ENCODE data around the gene CALM3. TPM values are rescaled to one million over a fixed set of nuclear protein-coding genes. Genes with fewer than 3 reads are reported as not detected.

Gene CALM3
- total RNA-seq, 2 experiments from 2014 or later: 493 to 631 TPM

- ATAC-seq: no peak
- CTCF ChIA-PET: interaction anchor here (0.9 to 2.0 kb wide), 4 partner anchors 20 to 36 kb away, joined by 3 to 6 read pairs (median 5); partner anchors contain the start of gene CALM3
- POLR2A ChIA-PET: interaction anchor here (0.6 to 1.7 kb wide), 3 partner anchors 18 to 37 kb away, joined by 3 to 14 read pairs (median 4); no protein-coding TSS in a partner anchor
- Mint-ChIP-seq H3K4me1 (peaks cover 25% of the 10 kb centered on the region), H3K9me3 (ENCODE audit: low read depth) (no peaks in the 10 kb centered on the region), H3K27me3 (peaks cover 3% of the 10 kb centered on the region), H3K27ac (no peak overlapping the region), H3K4me3 (no peak overlapping the region), H3K36me3 (ENCODE audit: low read depth) (no peaks in the 10 kb centered on the region)
- intact Hi-C loops (cut with DNase I, micrococcal nuclease): no loop called here
- DNase-seq: peak; percentile 61
Measured at GRCh38 chr19:46637224-46637623, 36.1 kb downstream of the CALM3 start.

GRCh38 chr19:46639358-46640182 is 38.4 kb downstream of the CALM3 start:
- H3K27me3 Mint-ChIP-seq: peaks cover 3% of the 10 kb centered on the region

GRCh38 chr19:46640656-46641055 is 39.5 kb downstream of the CALM3 start:
- H3K36me3 Mint-ChIP-seq (ENCODE audit: low read depth): no peaks in the 10 kb centered on the region
- POLR2A ChIA-PET: no interaction called here
- peaks cover 7% of the 10 kb centered on the region for H3K4me1 Mint-ChIP-seq
- ATAC-seq (no peak), DNase-seq (no peak)
- H3K27ac Mint-ChIP-seq: no peak overlapping the region
- peaks cover 3% of the 10 kb centered on the region for H3K27me3 Mint-ChIP-seq
- no peaks in the 10 kb centered on the region for H3K9me3 Mint-ChIP-seq (ENCODE audit: low read depth)
- intact Hi-C loops (cut with DNase I, micrococcal nuclease): no loop called here
- CTCF ChIA-PET: interaction anchor here (1.0 kb wide), 1 partner anchor 70 kb away, joined by 3 read pairs; no protein-coding TSS in a partner anchor
- no peak overlapping the region for H3K4me3 Mint-ChIP-seq

More at GRCh38 chr19:46639358-46640182, 38.4 kb downstream of the CALM3 start:
- intact Hi-C loops (cut with DNase I, micrococcal nuclease): no loop called here
- ATAC-seq: no peak
- peak; percentile 71 for DNase-seq
- CTCF ChIA-PET: interaction anchor here (0.6 to 1.1 kb wide), 7 partner anchors 9 to 273 kb away, joined by 3 to 8 read pairs (median 3); partner anchors contain the start of gene CALM3
- POLR2A ChIA-PET: no interaction called here
- H3K4me1 Mint-ChIP-seq: peaks cover 13% of the 10 kb centered on the region
- H3K27ac Mint-ChIP-seq: no peak overlapping the region
- H3K36me3 Mint-ChIP-seq (ENCODE audit: low read depth): no peaks in the 10 kb centered on the region
- no peaks in the 10 kb centered on the region for H3K9me3 Mint-ChIP-seq (ENCODE audit: low read depth)
- H3K4me3 Mint-ChIP-seq: no peak overlapping the region

- no peak for DNase-seq
- peaks cover 15% of the 10 kb centered on the region for H3K27me3 Mint-ChIP-seq
- no peaks in the 10 kb centered on the region for H3K36me3 Mint-ChIP-seq (ENCODE audit: low read depth)
- H3K27ac Mint-ChIP-seq: no peak overlapping the region
- H3K9me3 Mint-ChIP-seq (ENCODE audit: low read depth): peaks cover 2% of the 10 kb centered on the region
- no peak for ATAC-seq
- ChIA-PET POLR2A (interaction anchor here (0.7 kb wide), 1 partner anchor 37 kb away, joined by 7 read pairs; no protein-coding TSS in a partner anchor), CTCF (interaction anchor here (0.7 to 0.8 kb wide), 3 partner anchors 22 to 811 kb away, joined by 3 to 4 read pairs (median 3); no protein-coding TSS in a partner anchor)
- peaks cover 11% of the 10 kb centered on the region for H3K4me1 Mint-ChIP-seq
- no peak overlapping the region for H3K4me3 Mint-ChIP-seq
- intact Hi-C loops (cut with DNase I, micrococcal nuclease): no loop called here
Measured at GRCh38 chr19:46644720-46645119, 43.6 kb downstream of the CALM3 start.

DNA sequence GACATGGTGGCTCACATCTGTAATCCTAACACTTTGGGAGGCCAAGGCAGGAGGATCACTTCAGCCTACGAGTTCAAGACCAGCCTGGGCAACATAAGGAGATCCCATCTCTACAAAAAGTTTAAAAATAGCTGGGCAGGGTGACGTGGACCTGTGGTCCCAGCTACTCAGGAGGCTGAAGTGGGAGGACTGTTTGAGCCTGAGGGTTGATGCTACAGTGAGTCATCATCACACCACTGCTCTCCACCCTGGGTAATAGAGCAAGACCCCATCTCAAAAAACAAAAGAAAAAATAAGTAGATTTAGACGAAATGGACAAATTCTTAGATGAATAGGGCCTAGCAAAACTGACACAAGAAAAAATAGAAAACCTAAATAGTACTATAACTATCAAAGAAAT is 45.3 kb downstream of the CALM3 start:
- no peaks in the 10 kb centered on the region for H3K36me3 Mint-ChIP-seq (ENCODE audit: low read depth)
- H3K4me3 Mint-ChIP-seq: no peak overlapping the region
- peaks cover 12% of the 10 kb centered on the region for H3K4me1 Mint-ChIP-seq
- intact Hi-C loops (cut with DNase I, micrococcal nuclease): no loop called here
- ATAC-seq (no peak), DNase-seq (no peak)
- ChIA-PET POLR2A (no interaction called here), CTCF (interaction anchor here (1.4 kb wide), 1 partner anchor 11 kb away, joined by 3 read pairs; no protein-coding TSS in a partner anchor)
- peaks cover 2% of the 10 kb centered on the region for H3K9me3 Mint-ChIP-seq (ENCODE audit: low read depth)
- H3K27ac Mint-ChIP-seq: no peak overlapping the region
- peaks cover 22% of the 10 kb centered on the region for H3K27me3 Mint-ChIP-seq

- H3K36me3 Mint-ChIP-seq (ENCODE audit: low read depth): no peaks in the 10 kb centered on the region
- peaks cover 29% of the 10 kb centered on the region for H3K27me3 Mint-ChIP-seq
- H3K9me3 Mint-ChIP-seq (ENCODE audit: low read depth): peaks cover 2% of the 10 kb centered on the region
- intact Hi-C loops (cut with DNase I, micrococcal nuclease): loop anchor here in 1 of 2 experiments (1.0 kb wide), 1 partner anchor 12 kb away; no protein-coding TSS in a partner anchor
- ATAC-seq (peak; percentile 63), DNase-seq (peak; percentile 33)
- ChIA-PET CTCF (interaction anchor here (0.5 to 1.1 kb wide), 4 partner anchors 8 to 103 kb away, joined by 3 to 5 read pairs (median 4); partner anchors contain the start of gene DACT3), POLR2A (no interaction called here)
- peak overlapping the region; percentile 24 for H3K4me3 Mint-ChIP-seq
- H3K27ac Mint-ChIP-seq: peak overlapping the region; percentile 7
- peaks cover 12% of the 10 kb centered on the region for H3K4me1 Mint-ChIP-seq
Measured at GRCh38 chr19:46648060-46648960, 47.2 kb downstream of the CALM3 start.

- Mint-ChIP-seq H3K27me3 (peaks cover 33% of the 10 kb centered on the region), H3K4me3 (no peak overlapping the region), H3K9me3 (ENCODE audit: low read depth) (peaks cover 2% of the 10 kb centered on the region), H3K27ac (no peak overlapping the region), H3K36me3 (ENCODE audit: low read depth) (no peaks in the 10 kb centered on the region), H3K4me1 (peaks cover 12% of the 10 kb centered on the region)
- CTCF ChIA-PET: interaction anchor here (0.6 to 1.0 kb wide), 2 partner anchors 9 to 12 kb away, joined by 3 to 4 read pairs; partner anchors contain the start of gene DACT3
- POLR2A ChIA-PET: no interaction called here
- ATAC-seq (no peak), DNase-seq (no peak)
- intact Hi-C loops (cut with DNase I, micrococcal nuclease): loop anchor here in 1 of 2 experiments (1.0 kb wide), 1 partner anchor 11 kb away; no protein-coding TSS in a partner anchor
Measured at GRCh38 chr19:46648961-46649960, 48.1 kb downstream of the CALM3 start.

DNA sequence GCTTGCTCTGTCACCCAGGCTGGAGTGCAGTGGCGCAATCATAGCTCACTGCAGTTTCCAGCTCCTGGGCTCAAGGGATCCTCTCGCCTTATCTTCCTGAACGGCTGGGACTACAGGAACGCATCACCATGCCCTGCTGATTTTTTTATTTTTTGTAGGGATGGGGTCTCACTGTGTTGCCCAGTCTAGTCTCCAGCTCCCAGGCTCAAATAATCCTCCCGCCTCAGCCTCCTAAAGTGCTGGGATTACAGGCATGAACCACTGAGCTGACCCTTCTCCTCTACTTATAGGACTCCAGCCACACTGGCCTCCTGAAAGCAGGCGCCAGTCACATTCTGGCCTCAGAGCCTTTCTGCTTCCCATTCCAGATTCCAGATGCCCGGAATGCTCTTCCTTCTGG is 49.3 kb downstream of the CALM3 start:
- no peak overlapping the region for H3K27ac Mint-ChIP-seq
- CTCF ChIA-PET: no interaction called here

DNA sequence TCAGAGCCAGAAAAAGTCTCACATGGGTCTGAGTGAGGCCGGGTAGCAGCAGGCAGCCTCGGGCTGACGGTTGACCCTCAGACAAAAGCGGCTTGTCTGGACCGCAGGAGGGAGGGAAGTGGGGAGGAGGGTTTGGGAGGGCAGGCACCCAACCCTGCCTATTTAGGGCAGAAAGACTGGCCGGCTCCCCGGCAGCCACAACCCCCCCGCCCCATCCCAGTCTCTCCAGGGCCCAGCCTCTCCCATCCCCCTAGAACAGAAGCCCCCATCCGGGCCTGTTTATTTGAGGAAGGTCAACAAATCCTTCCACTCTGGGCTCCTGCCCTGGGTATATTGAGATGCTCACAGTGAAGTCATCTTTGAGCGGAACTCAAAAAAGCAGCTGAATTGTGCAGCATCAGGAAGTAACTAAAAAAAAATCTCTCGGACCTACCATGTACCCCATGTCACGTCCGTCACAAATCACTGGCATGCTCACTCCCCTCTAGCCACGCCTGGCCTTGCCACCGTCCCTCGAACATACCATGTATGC is 53.6 kb downstream of the CALM3 start:
- intact Hi-C loops (cut with DNase I, micrococcal nuclease): no loop called here
- Mint-ChIP-seq H3K27me3 (peaks cover 36% of the 10 kb centered on the region), H3K36me3 (ENCODE audit: low read depth) (no peaks in the 10 kb centered on the region), H3K27ac (no peak overlapping the region), H3K4me3 (no peak overlapping the region), H3K4me1 (peaks cover 16% of the 10 kb centered on the region), H3K9me3 (ENCODE audit: low read depth) (no peaks in the 10 kb centered on the region)
- ATAC-seq (no peak), DNase-seq (no peak)
- ChIA-PET POLR2A (no interaction called here), CTCF (interaction anchor here (0.6 kb wide), 1 partner anchor 304 kb away, joined by 3 read pairs; no protein-coding TSS in a partner anchor)

More for the DNA sequence above, 49.3 kb downstream of the CALM3 start:
- peaks cover 12% of the 10 kb centered on the region for H3K4me1 Mint-ChIP-seq
- intact Hi-C loops (cut with DNase I, micrococcal nuclease): no loop called here
- peaks cover 38% of the 10 kb centered on the region for H3K27me3 Mint-ChIP-seq
- DNase-seq (no peak), ATAC-seq (no peak)
- no peak overlapping the region for H3K4me3 Mint-ChIP-seq
- H3K36me3 Mint-ChIP-seq (ENCODE audit: low read depth): no peaks in the 10 kb centered on the region
- POLR2A ChIA-PET: no interaction called here
- H3K9me3 Mint-ChIP-seq (ENCODE audit: low read depth): peaks cover 2% of the 10 kb centered on the region

GRCh38 chr19:46656541-46656940 is 55.4 kb downstream of the CALM3 start:
- peaks cover 19% of the 10 kb centered on the region for H3K4me1 Mint-ChIP-seq
- H3K9me3 Mint-ChIP-seq (ENCODE audit: low read depth): no peaks in the 10 kb centered on the region
- ATAC-seq (no peak), DNase-seq (peak; percentile 39)
- CTCF ChIA-PET: interaction anchor here (1.0 to 1.9 kb wide), 5 partner anchors 40 to 132 kb away, joined by 3 to 5 read pairs (median 3); no protein-coding TSS in a partner anchor
- H3K4me3 Mint-ChIP-seq: no peak overlapping the region
- POLR2A ChIA-PET: interaction anchor here (0.7 kb wide), 1 partner anchor 39 kb away, joined by 4 read pairs; no protein-coding TSS in a partner anchor
- intact Hi-C loops (cut with DNase I, micrococcal nuclease): no loop called here
- H3K27ac Mint-ChIP-seq: no peak overlapping the region
- H3K27me3 Mint-ChIP-seq: peaks cover 27% of the 10 kb centered on the region
- no peaks in the 10 kb centered on the region for H3K36me3 Mint-ChIP-seq (ENCODE audit: low read depth)
